ENCODE data around the gene CFHR5. TPM values are rescaled to one million over a fixed set of nuclear protein-coding genes. Genes with fewer than 3 reads are reported as not detected.

Gene CFHR5
- total RNA-seq, 1 experiment from 2014 or later: not detected

DNA sequence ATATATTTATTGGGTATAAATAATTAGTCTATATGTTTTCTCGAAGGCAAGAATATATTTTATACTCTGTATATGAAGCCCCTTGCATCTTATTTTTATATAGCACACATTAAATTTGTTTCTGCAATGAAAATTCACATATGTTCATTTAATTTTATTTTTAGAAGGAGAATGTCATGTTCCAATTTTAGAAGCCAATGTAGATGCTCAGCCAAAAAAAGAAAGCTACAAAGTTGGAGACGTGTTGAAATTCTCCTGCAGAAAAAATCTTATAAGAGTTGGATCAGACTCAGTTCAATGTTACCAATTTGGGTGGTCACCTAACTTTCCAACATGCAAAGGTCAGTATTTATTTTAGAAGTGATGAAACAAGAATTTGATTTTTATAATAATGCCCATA is 16.6 kb downstream of the CFHR5 start:
- no peak overlapping the region for H3K27ac Mint-ChIP-seq (ENCODE audit: unreplicated experiment)
- no peaks in the 10 kb centered on the region for H3K9me3 Mint-ChIP-seq (ENCODE audit: low read depth, unreplicated experiment)
- TF ChIP-seq, protein P1, sequence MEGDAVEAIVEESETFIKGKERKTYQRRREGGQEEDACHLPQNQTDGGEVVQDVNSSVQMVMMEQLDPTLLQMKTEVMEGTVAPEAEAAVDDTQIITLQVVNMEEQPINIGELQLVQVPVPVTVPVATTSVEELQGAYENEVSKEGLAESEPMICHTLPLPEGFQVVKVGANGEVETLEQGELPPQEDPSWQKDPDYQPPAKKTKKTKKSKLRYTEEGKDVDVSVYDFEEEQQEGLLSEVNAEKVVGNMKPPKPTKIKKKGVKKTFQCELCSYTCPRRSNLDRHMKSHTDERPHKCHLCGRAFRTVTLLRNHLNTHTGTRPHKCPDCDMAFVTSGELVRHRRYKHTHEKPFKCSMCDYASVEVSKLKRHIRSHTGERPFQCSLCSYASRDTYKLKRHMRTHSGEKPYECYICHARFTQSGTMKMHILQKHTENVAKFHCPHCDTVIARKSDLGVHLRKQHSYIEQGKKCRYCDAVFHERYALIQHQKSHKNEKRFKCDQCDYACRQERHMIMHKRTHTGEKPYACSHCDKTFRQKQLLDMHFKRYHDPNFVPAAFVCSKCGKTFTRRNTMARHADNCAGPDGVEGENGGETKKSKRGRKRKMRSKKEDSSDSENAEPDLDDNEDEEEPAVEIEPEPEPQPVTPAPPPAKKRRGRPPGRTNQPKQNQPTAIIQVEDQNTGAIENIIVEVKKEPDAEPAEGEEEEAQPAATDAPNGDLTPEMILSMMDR (IDR thresholded peaks at IDR 0.05; ENCODE audit: unreplicated experiment): no peak
- no peak overlapping the region for H3K4me3 Mint-ChIP-seq (ENCODE audit: low read depth, unreplicated experiment)
- BruUV-seq (replicated peaks): no TSS peak
- no peaks in the 10 kb centered on the region for H3K36me3 Mint-ChIP-seq (ENCODE audit: insufficient read depth, unreplicated experiment)
- H3K27me3 Mint-ChIP-seq (ENCODE audit: unreplicated experiment): no peaks in the 10 kb centered on the region
- no peak for DNase-seq
- CTCF ChIA-PET: no interaction called here
- intact Hi-C loops (cut with micrococcal nuclease; ENCODE audit: unreplicated experiment): no loop called here
- peaks cover 13% of the 10 kb centered on the region for H3K4me1 Mint-ChIP-seq (ENCODE audit: low read depth, unreplicated experiment)

DNA sequence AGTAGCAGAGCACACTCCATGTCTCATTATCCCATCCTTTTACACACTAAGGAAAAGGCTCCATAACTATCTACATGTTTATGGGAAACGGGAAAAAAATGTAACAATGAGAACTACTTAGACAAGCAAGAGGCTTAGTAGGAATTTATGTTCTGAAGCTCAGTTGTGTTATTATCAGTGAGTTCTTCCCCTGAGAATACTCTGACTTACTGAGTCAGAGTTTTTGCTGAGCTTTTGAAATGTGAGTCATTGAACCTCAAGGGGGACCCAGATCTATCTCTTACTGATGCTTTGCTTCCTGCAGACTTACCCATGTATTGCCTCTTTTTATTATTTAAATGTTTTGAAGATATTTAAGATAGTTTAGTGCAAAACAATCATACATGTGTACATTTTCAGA is 20.1 kb downstream of the CFHR5 start:
- Mint-ChIP-seq H3K36me3 (ENCODE audit: insufficient read depth, unreplicated experiment) (no peaks in the 10 kb centered on the region), H3K27me3 (ENCODE audit: unreplicated experiment) (no peaks in the 10 kb centered on the region), H3K4me1 (ENCODE audit: low read depth, unreplicated experiment) (peaks cover 3% of the 10 kb centered on the region), H3K4me3 (ENCODE audit: low read depth, unreplicated experiment) (no peak overlapping the region), H3K9me3 (ENCODE audit: low read depth, unreplicated experiment) (no peaks in the 10 kb centered on the region), H3K27ac (ENCODE audit: unreplicated experiment) (no peak overlapping the region)
- TF ChIP-seq, protein P1 (IDR thresholded peaks at IDR 0.05; ENCODE audit: unreplicated experiment): no peak
- no TSS peak for BruUV-seq (replicated peaks)
- CTCF ChIA-PET: no interaction called here
- intact Hi-C loops (cut with micrococcal nuclease; ENCODE audit: unreplicated experiment): no loop called here
- no peak for DNase-seq

DNA sequence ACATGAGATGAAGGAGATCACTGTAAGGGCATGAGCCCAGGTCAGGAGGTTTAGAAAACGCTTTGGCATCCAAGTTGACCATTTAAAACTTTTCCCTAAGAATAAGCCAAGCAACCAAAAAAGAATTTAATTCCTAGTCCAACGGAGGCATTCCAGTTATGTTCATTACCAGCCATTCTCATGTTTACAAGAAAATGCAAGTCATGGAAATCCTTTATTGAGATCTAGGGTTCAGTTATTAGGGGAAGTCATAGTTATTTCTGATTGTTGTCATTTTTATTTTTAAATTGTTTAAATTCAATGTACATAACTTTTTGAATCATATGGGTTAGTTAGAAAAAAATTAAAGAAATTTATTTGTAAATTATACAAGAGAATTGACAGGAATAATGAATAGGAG is 24.5 kb downstream of the CFHR5 start:
- Mint-ChIP-seq H3K27me3 (ENCODE audit: unreplicated experiment) (no peaks in the 10 kb centered on the region), H3K4me1 (ENCODE audit: low read depth, unreplicated experiment) (no peaks in the 10 kb centered on the region)

DNA sequence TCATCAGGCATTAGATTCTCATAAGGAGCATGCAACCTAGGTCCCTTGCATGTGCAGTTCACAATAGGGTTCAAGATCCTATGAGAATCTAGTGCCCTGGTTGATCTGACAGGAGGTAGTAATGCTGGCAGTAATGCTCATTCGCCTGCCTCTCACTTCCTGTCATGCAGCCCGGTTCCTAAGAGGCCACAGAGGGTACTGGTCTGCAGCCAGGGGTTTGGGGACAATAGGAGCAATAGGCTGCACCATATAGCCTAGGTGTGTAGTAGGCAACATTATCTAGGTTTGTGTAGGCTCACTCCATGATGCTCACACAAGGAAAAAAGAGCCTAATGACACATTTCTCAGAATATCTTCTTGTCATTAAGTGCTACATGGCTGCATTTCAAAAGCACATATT is 25.8 kb downstream of the CFHR5 start:
- CTCF ChIA-PET: no interaction called here
- Mint-ChIP-seq H3K9me3 (ENCODE audit: low read depth, unreplicated experiment) (no peaks in the 10 kb centered on the region), H3K36me3 (ENCODE audit: insufficient read depth, unreplicated experiment) (no peaks in the 10 kb centered on the region), H3K27ac (ENCODE audit: unreplicated experiment) (no peak overlapping the region), H3K27me3 (ENCODE audit: unreplicated experiment) (no peaks in the 10 kb centered on the region), H3K4me1 (ENCODE audit: low read depth, unreplicated experiment) (no peaks in the 10 kb centered on the region), H3K4me3 (ENCODE audit: low read depth, unreplicated experiment) (no peak overlapping the region)
- intact Hi-C loops (cut with micrococcal nuclease; ENCODE audit: unreplicated experiment): no loop called here
- TF ChIP-seq, protein P1 (IDR thresholded peaks at IDR 0.05; ENCODE audit: unreplicated experiment): no peak
- BruUV-seq (replicated peaks): no TSS peak
- no peak for DNase-seq

More for the DNA sequence above, 24.5 kb downstream of the CFHR5 start:
- no peak overlapping the region for H3K27ac Mint-ChIP-seq (ENCODE audit: unreplicated experiment)
- H3K4me3 Mint-ChIP-seq (ENCODE audit: low read depth, unreplicated experiment): no peak overlapping the region
- H3K36me3 Mint-ChIP-seq (ENCODE audit: insufficient read depth, unreplicated experiment): no peaks in the 10 kb centered on the region
- CTCF ChIA-PET: no interaction called here
- no peak for DNase-seq
- BruUV-seq (replicated peaks): no TSS peak
- intact Hi-C loops (cut with micrococcal nuclease; ENCODE audit: unreplicated experiment): no loop called here
- no peaks in the 10 kb centered on the region for H3K9me3 Mint-ChIP-seq (ENCODE audit: low read depth, unreplicated experiment)
- TF ChIP-seq, protein P1 (IDR thresholded peaks at IDR 0.05; ENCODE audit: unreplicated experiment): no peak

DNA sequence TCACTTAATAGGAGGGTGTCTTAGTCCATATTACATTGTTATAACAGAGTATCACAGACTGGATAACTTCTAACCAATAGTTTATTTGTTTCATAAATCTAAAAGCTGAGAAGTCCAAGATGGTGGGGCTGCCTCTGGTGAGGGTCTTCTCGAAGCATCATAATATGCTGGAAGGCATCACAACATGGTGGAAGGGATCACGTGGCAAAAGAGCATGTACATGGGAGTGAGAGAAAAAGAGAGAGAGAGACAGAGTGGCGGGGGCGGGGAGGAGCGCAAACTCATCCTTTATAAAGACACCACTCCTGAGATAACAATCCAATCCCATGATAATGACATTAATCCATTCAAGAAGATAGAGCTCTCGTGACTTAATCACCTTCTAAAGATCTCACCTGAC is 31.5 kb downstream of the CFHR5 start:
- CTCF ChIA-PET: no interaction called here
- intact Hi-C loops (cut with micrococcal nuclease; ENCODE audit: unreplicated experiment): no loop called here
- no peak for DNase-seq
- no TSS peak for BruUV-seq (replicated peaks)
- Mint-ChIP-seq H3K36me3 (ENCODE audit: insufficient read depth, unreplicated experiment) (no peaks in the 10 kb centered on the region), H3K9me3 (ENCODE audit: low read depth, unreplicated experiment) (peaks cover 2% of the 10 kb centered on the region), H3K27ac (ENCODE audit: unreplicated experiment) (no peak overlapping the region), H3K27me3 (ENCODE audit: unreplicated experiment) (no peaks in the 10 kb centered on the region), H3K4me1 (ENCODE audit: low read depth, unreplicated experiment) (no peaks in the 10 kb centered on the region), H3K4me3 (ENCODE audit: low read depth, unreplicated experiment) (no peak overlapping the region)
- TF ChIP-seq, protein P1 (IDR thresholded peaks at IDR 0.05; ENCODE audit: unreplicated experiment): no peak
